ENCODE measurements around the gene DAAM1.
A peak's percentile ranks its signal among the peaks of the same experiment; 100 is the strongest.

DAAM1 gene

DNA sequence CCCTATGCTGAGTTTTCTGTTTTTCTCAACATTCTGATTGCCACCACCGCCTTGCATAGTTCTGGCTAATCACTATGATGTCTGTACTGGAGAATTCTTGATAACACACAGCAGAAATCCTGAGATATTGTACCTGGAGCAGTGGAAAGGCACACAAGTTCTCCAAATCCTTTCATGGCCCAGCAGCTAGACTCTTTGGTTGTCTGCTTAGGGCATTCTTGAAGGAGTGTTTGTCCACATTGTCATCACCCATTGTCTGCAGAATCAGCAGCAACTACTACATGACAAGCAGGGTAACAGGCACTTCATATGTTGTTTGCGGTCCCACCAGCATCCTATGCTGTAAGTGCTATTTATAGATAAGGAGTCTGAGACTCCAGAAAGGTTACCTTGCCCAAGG, 128.9 kb downstream of the DAAM1 start:
- DNase-seq: no peak

DNA sequence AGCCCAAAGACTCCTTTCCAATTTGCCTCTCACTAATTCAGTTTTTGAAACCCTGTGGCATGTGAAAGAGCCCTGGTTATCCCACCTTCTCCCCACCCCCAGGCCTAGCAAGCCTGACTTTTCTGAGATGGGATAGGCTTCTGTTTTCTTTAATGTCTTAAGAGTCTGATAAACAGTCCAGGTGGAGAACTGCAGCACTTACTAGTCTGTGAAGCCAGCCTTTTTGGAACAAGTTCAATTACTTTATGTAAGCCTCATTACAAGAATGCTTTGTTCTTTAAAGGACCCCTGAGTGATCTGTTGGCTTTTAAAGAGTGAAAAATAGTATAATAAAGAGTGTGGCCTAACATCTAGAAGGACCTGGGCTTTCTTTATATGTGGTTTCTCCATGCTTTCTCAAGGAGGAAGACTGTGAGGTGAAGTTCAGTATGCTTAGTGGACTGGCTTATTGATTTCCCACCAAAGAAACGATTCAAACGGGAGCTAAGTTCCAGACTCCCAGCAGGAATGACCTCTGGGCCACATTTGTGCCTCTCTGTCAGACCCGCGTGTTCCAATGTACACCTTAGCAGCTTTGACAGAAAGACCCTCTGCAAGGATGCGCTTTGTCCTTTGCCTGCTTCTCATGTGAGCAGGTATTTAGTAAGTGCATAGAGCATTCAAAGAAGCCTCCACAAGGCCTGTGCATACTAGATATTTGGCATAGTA, 129.5 kb downstream of the DAAM1 start:
- no peak for DNase-seq

DNA sequence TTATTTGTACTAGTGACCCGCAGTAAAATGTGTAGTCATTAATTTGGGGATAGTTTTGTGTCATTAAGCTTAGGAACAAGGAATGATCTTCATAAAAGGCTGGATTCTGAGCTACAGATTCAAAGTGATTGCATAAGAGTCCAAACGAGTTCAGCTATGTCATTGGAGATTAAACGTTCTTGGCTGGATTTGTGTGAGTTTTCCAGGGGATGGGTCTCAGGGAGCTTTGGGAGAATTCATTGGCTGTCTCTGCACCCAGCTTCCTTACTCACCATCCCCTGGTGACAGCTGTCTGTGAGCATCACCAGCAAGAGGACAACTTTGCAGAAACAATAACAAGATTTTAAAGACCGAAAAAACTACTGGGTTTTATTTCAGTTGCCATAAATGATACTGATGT, 130.4 kb downstream of the DAAM1 start:
- no peak for DNase-seq

DNA sequence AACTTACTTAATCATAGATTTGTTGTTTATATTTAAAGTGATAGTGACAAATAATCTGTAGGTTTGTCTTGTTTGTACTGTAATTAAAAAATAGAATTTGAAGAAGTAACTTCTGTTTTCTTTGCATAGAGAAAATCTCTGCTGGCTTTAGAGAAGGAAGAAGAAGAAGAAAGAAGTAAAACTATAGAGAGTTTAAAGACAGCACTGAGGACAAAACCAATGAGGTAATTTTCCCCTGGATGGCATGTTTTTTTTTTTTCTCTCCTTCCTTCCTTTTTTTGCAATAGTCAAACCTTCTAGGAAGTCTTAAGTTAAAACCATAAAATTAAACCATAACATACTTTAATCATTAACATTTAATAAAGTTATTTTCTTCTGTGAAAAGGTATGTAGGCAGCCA, 131.9 kb downstream of the DAAM1 start:
- no peak for DNase-seq

DNA sequence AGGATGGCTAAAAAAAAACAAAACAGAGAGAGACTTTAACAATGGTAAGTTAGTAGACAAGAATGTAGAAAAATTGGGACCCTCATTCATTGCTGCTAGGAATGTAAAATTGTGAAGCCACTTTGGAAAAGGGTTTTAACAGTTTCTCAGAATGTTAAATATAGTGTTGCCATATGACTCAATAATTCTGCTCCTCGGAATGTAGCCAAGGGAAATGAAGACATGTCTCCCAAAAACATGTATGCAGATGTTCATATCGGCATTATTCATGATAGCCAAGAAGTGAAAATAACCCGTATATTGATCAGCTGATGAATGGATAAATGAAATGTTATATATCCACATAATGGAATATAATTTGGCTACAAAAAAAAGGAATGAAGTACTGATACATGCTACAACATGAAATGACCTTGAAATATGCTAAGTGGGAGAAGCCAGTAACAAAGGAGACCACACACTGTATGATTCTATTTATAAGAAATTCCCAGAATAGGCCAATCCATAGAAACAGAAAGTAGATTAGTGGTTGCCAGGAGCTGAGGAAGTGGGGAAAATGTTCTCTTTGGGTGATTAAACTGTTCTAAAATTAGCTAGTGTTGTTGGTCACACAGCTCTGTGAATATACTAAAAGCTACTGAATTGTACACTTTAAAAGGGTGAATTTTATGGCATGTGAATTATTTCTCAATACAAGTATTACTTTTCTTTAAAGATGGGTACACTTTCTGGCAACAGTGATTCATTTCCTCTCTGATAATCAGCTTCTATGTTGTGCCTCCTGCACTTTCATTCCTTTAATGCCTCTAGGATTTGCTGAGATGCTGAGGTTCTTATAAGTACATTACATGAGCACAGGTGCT, 132.5 kb downstream of the DAAM1 start:
- DNase-seq: peak in 1 of 2 experiments; percentile 38

DNA sequence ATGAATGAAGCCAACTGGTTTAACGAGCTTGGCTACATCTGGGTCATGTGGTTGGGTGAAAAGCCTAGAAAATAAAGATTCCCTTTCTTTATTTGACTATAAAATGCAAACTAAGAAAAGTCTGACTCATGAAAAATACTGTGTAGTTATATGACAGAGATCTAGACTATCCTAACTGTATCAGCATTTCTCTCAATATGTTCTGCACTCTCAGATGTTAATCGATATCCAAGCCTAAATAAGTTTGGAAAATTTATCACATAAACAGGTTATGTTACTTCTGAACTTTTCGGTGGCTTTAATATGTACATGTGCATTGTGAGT, 133.1 kb downstream of the DAAM1 start:
- no peak for DNase-seq

DNA sequence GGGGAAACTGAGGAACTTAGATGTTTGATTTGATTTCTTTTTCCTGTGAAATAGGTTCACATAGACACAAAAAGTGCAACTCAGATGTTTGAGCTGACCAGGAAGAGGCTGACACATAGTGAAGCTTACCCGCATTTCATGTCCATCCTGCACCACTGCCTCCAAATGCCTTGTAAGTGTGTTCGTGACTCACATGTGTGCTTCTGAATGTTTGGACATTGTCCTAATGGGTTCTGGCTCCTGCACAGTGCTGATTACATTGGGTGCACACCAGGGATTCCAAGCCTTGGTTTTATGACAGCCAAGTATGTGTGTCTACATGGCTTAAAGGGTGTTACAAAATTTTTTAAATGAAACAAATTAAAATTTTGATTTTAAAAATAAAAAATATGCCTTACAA, 137.4 kb downstream of the DAAM1 start:
- no peak for DNase-seq

DNA sequence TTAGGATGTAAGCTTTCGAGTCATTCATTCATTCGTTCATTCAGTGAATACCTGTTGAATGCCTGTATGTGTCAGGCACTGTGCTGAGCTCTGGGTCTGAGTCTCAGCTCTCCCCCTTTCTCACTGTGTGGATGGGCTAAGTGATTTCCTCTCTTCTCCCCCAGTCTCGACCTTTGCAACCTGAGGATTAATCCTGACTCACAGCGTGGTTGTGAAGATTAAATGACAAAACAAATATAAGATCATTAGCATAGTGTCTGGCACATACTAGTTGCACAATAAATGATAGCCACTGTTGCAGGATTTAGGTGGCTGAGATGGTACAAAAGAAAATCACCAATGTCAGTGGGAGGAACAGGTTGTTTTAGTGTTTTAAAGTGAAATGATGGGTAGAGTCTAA, 140.0 kb downstream of the DAAM1 start:
- DNase-seq: no peak

DNA sequence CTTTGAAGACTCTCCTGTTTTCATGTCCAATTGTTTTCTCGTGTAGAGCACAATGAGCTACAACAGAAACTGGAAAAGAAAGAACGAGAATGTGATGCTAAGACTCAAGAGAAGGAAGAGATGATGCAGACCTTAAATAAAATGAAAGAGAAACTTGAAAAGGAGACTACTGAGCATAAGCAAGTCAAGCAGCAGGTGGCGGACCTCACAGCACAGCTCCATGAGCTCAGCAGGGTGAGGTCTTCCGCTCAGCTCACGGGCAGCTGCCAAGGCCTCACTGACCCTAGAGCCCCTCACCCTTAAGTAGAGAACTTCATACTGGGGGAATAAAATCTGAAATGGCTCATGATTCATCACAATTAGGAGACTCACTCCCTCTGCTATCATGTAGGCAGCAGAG, 142.0 kb downstream of the DAAM1 start:
- DNase-seq: peak in 1 of 2 experiments; percentile 7

DNA sequence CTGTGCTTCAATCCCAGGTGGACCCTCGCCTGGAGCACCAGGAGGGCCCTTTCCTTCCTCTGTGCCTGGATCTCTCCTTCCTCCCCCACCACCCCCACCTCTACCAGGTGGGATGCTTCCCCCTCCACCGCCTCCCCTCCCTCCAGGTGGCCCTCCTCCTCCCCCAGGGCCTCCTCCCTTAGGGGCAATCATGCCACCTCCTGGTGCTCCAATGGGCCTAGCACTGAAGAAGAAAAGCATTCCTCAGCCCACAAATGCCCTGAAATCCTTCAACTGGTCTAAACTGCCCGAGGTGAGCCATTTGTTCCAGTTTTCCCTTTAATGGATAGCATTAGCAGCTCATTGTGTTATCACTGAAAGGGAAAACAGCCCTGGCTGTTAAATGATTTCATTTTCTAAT, 142.8 kb downstream of the DAAM1 start:
- no peak for DNase-seq

DNA sequence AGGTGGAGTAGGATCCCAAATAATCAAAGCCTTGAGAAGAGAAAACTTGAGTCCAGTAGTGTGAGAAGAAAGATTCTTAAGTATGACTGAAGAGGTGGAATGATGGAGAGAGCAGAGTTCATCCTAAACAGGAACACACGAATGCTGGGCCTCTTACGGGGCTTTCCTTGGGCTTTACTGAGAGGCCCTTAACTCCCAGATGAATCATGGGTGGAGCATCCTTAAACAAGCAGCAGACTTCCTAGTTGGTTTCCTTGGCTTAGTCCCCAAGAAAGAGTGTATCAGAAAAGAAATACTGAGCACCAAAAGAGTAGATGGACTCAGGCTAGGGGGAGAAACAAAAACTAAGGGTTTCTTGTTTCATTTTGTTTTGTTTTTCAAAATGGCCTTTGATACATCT, 144.3 kb downstream of the DAAM1 start:
- no peak for DNase-seq

DNA sequence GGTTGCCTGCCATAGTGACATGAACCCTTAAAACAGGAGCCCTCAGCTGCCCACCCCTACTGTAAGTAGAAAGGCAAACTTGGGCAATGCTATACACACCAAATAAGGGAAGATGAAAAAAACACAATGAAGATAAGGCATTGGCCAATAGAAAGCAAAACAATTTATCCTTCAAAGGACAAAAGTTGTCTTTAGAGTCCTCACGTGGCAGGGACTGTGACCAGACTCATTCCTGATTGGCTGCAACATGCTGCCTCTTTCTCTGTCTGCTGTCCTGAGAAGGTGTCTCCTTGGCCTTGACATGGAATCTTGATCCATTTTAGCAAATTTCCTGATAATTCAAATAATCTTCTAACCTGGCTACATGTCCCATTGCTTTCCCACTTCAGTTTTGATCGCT, 144.8 kb downstream of the DAAM1 start:
- DNase-seq: no peak

DNA sequence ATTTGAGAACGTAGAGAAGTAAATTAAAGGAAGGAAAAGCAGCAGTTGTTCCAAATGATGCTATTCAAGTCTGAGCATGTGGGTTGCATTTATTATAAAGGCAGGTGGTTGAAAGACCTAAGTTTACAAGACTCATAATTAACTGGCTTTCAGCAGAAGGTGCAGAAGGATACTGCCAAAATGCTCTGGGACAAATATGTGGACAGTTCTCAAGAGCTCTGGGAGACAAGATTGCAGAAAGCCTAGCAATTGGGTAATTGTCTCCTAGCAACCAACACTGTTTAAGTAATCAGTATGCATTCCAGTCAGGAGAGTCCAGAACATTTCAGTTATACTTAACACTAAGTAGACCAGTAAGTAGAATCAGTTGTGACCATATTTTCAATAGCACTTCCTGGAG, 145.2 kb downstream of the DAAM1 start:
- DNase-seq: peak in 1 of 2 experiments; percentile 33

DNA sequence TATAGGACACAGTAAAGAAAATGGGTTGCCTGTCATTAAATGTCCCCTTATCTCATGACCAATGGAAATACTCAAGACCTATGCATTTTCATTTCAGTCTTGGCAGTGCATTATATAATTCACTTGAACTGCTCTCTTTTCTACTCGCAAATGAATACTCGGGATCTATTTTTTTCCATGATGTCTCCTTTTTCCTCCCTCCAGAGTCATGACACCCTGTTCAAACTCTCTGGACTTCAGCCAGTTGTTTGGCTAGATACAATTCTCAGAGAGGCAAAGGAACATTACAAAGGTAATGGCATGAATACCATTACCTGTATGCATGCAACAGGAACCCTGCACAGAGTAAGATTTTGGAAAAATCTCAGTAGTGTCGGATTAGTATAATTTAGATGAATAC, 145.8 kb downstream of the DAAM1 start:
- no peak for DNase-seq

DNA sequence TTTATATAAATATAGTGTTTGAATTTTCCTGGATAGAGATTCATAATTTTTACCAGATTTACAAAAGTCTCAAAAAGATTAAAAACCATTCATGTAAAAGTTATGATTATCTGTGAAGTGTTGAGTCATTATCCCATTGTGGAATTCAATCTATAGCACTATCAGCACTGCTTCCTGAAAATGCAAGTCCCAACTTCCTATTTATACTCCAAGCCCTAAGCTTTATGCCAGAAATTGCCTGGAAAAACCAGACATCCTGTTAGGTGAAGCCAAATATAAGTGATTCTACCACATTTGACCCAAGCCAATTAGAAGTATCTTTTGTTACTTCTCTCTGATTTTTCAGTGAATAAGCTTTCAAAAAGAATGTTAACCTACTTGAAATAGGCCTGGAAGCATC, 147.6 kb downstream of the DAAM1 start:
- no peak for DNase-seq

DNA sequence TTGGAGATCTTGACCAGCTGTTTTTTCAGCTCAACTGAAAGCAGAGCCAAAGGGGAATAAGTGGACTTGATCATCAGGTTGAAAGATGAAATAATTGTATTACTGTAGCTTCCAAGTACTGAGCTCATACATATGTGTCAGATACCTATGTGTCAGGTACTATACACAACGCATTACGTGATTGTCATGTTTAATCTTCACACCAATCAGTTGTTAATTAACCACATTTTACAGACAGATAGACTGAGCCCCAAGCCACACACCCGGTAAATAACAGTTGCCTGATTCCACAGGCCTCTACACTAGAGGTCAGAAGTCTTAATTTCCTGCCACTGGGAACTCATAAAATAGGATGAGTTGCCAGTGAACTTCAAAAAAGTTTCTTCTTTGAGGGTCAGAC, 148.2 kb downstream of the DAAM1 start:
- no peak for DNase-seq

DNA sequence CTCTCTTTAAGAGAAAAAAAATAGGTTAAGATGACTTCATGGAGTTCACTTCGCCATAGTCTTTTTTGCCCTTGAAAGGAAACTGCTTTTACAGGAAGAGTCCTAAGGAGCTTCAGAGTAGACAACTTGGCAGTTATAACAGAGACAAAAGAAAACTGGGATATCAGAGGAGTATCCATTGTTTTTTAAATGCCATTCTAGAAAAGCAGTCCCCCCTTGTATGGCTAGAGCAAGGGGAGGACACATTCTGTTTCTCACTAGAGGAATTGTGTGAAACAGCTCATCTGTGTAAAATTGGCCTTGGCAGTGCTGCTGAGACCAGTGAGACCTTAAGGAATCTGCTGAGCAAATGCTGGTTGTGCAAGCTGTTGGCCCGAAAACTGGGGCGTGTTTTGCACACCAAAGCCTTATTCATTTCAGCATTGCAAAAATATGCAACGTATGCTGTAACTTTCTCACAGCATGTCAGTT, 148.7 kb downstream of the DAAM1 start:
- no peak for DNase-seq

DNA sequence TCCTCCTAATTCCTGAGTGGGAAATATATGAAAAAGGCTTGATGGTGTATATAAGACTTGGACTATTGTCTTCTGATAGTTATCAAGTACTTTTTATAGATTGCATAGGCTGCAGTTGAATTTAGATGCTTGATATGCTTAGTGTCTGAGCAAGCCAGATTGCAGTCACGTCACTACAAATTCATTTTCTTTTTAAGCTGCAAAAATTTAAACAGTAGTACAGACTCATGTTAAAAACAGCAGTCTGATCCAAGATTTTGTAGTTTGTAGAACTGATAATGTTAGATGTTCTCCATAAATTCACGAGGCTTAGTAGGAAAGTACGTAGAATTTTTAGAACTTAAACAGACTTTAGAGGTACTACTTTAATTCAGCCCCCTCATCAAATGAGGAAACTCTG, 150.3 kb downstream of the DAAM1 start:
- no peak for DNase-seq

DNA sequence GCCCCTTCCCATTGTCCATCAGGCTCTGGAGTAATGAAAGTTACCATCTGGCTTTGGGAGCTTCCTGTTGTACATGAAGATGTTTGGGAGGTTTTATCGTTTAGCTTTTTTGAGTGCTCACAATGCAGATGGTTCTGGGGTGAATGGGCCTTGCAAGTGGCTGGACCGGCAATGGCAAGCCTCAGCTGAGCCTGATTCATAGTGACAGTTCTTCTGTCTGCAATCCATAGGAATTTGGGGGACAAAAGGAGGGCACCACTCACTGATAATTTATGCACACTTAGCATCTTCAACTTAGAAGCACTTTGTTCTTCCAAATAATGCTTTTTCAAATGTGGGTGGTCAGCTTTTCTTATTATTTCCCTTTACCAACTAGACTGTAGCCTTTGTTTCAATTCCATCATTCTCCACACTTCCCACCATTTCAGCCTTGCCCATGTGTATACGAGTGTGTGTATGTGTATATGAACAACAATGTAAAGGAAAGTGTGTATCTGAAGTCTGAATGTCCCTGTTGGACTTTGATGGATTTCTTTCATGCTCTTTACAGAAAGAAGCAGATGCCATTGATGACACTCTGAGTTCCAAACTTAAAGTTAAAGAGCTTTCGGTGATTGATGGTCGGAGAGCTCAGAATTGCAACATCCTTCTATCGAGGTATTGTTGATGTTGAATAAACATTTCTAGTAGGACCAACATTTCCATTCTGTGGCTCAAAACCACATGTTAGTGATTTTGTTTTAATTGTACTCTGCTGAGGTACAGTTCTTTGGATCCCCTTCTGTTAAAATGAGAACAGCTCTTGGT, 151.3 kb downstream of the DAAM1 start:
- DNase-seq: no peak

DNA sequence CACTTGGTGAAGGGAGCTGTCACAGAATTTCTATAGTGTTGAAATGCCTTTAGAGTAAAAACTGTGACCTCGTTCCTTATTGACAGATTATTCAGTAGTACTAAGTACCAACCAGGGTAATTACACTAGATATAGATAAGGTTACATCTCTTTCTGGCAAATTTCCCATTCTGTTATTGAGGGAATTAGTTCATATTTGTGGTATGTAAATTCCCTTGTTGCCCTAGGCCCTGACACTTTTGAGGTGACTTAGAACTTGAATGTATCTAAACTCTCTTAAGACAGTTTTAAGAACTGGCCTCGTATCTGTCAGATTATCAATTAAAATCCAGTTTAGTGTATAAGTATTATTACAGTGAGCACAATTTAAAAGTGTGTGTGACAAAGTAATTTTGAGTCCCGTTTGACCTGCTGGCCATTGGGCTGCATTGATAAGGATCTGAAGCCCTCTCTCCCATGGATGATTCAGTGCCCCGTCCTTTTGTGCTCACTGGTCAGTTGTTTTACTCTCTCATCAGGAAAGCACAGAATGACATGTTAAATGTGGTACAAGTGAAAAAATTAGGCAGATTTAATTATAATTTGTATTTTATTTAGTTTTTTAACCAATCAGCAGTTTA, 153.5 kb downstream of the DAAM1 start:
- no peak for DNase-seq

DNA sequence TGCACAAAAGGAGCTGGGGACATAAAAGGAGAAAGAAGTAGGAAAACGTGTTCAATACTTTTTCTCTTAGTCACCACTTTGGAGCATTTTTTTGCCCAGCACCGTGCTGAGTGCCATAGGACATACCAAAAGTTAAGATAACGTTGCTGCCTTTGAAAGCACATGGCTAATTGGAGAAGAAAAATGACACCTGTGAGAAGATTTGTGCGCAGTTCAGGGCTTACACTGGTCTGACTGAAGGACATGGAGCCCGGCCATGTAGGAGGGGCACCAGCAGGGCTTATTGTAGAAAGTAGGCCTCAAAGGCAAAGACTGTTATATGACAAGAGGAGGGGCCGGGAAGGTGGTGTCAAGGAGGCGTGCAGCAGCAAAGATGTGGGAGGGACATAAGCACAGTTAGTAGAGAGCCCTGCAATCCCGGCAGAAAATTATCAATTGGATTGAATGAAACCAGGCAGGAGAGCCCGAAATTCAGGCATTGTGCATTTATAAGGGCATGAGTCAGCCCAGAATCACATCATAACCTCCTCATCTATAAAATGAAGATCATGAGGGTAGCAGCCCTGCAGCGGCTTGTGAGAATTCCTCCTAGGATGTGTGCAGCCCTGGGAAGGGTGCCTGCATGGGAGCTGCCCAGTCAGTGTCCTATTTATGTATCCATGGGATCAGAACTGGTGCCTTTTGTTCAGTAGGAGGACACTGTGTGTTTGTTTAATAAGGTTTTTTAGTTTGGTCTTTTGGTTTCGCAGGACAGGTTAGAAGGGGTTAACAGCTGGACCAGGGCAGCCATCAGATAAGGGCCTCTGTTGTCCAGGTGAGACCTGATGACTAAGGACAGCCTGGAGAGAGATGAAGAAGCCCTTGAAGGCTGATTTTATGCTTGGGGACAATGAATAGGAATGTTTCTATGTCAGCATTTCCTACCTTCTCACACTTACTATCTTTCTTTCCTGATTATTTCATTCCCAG, 154.3 kb downstream of the DAAM1 start:
- DNase-seq: no peak

DNA sequence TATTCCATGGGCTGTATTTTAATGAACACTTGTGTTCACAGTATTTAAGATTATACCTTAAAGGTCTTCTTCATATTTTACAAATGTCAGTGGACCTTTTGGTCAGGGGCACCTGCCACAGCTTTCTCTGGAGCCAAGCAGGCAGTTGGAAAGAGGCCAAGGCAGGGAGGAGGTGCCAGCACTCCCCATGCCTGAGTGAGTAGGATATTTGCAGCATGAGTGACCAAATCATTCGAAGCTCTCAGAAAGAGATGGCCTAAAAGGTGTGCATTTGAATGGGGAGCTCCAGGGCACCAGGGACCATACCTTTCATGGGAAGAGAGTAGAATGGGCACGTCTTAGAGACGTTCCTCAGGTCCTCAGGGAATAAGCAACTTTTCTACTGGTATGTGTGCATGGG, 155.1 kb downstream of the DAAM1 start:
- DNase-seq: no peak
